Kidney epithelial cell (primary cell): ENCODE results near the gene ARMC10. TPM values are rescaled to one million over a fixed set of nuclear protein-coding genes. Genes with fewer than 3 reads are reported as not detected.

Source experiments
- DNase-seq: peaks from one replicate; pipeline ENCODE4 v3.0.0-alpha.2; 2010; ENCODE audit warnings: low read depth
- H3K27me3 ChIP-seq: 2 replicates; pipeline ENCODE4 v1.6.0; 2011; ENCODE audit warnings: low read length; ENCODE audit not compliant: control insufficient read depth, insufficient read depth
- H3K36me3 ChIP-seq: 2 replicates; pipeline ENCODE4 v1.5.1; 2011; ENCODE audit warnings: low read length; ENCODE audit not compliant: control insufficient read depth, insufficient read depth
- H3K4me3 ChIP-seq: 2 replicates; pipeline ENCODE4 v1.5.1; 2011; ENCODE audit warnings: low read depth, mild to moderate bottlenecking, control low read depth, low read length
- total RNA-seq: library from RNA; depleted of rRNA; stranded (reverse); fragments of >200 nt; gene quantifications from 2 replicates; pipeline ENCODE4 v1.2.3, GENCODE V29; 2015
- TF ChIP-seq, protein P1 (sequence below): IDR thresholded peaks from 2 replicates; pipeline ENCODE4 v1.5.1; 2011; ENCODE audit warnings: mild to moderate bottlenecking, moderate library complexity, low read length, control low read depth, inconsistent platforms; ENCODE audit not compliant: insufficient read depth, poor library complexity, severe bottlenecking

Gene ARMC10
- total RNA-seq, 1 donor from 2014 or later = 34.7 TPM

DNA sequence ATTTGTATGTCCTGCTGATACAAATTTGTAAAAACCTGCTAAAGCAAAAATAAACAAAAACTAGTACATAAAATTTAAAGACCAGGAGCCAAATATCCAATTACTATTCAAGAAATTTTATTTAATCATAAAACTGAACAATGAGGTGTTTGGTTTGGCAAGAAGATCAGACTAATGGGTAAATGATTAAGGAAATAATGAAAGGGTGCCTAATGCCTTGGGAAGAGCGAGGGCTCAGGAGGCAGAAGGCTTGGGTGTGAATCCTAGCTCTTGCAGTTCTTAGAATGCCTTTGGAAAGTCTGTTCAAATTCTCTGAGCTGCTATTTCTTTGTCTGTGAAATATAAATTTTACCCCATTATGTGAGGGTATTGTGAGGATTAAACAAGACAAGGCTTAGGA is 41.6 kb downstream of the ARMC10 start:
- Histone ChIP-seq H3K27me3 (no peaks in the 10 kb centered on the region), H3K4me3 (no peak overlapping the region), H3K36me3 (no peaks in the 10 kb centered on the region)
- DNase-seq = no peak
- TF ChIP-seq, protein P1, sequence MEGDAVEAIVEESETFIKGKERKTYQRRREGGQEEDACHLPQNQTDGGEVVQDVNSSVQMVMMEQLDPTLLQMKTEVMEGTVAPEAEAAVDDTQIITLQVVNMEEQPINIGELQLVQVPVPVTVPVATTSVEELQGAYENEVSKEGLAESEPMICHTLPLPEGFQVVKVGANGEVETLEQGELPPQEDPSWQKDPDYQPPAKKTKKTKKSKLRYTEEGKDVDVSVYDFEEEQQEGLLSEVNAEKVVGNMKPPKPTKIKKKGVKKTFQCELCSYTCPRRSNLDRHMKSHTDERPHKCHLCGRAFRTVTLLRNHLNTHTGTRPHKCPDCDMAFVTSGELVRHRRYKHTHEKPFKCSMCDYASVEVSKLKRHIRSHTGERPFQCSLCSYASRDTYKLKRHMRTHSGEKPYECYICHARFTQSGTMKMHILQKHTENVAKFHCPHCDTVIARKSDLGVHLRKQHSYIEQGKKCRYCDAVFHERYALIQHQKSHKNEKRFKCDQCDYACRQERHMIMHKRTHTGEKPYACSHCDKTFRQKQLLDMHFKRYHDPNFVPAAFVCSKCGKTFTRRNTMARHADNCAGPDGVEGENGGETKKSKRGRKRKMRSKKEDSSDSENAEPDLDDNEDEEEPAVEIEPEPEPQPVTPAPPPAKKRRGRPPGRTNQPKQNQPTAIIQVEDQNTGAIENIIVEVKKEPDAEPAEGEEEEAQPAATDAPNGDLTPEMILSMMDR = no peak

DNA sequence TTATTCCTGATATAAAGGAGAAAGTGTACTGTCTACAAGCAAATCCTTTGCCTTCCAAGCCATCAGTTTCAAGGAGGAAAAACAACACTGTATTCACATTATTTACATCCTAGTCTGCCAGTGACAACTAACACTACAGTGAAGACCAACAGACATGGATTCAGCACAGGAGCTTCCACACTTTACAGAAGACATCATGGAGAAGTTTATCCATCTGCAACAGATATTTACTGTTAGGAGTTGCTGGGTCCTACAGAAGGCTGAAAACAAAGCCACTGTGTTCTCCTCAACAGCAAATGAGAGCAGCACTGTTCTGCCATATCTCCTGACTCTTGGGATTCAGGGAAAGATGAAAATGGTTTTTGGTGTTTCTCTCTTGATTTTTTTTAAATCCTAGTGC is 42.1 kb downstream of the ARMC10 start:
- TF ChIP-seq, protein P1 = no peak
- no peaks in the 10 kb centered on the region for H3K27me3 ChIP-seq
- DNase-seq = no peak

DNA sequence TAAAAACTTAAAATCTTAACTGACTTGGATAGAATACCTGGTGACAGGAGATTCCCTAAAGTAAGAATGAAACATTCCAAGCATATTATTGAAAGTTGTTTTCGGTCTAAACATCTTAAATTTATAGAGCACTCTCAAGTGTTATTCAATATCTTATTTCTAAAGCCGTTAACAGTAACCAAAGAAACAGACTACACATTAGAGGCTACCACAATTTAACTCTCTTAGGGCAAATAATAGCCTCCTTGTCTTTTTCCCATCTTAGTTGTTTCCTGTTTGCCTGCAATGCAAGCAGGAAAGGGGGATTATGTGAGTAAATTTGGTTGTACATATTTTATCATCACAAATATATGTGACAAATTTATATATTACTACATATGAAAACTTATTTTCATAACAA is 42.5 kb downstream of the ARMC10 start:
- no peaks in the 10 kb centered on the region for H3K27me3 ChIP-seq
- TF ChIP-seq, protein P1 = no peak
- H3K4me3 ChIP-seq = no peak overlapping the region
- DNase-seq = no peak
- no peaks in the 10 kb centered on the region for H3K36me3 ChIP-seq

More for the DNA sequence above, 42.1 kb downstream of the ARMC10 start:
- Histone ChIP-seq H3K36me3 (no peaks in the 10 kb centered on the region), H3K4me3 (no peak overlapping the region)

DNA sequence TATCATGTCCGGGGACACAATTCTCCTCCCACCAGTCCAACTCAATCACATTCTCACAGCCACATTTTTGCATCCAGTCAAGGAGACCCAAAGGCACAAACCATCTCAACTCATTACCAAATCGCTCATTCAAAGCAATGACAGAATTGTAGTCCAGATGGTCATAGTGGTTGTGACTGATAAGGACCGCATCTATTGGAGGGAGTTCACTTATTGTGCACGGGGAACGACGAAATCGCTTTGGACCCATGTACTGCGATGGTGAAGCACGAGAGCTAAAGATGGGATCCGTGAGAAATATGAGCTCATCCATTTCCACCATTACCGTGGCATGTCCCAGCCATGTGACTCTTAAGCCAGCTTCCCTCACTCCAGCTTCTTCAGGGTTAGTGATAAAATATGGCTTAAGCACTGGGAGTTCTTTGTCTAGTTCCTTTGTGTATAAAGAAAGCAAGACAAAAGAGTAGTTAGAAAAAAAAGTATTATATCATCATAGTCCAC is 44.9 kb downstream of the ARMC10 start:
- Histone ChIP-seq H3K36me3 (no peaks in the 10 kb centered on the region), H3K4me3 (no peak overlapping the region), H3K27me3 (no peaks in the 10 kb centered on the region)
- TF ChIP-seq, protein P1 = no peak
- no peak for DNase-seq

DNA sequence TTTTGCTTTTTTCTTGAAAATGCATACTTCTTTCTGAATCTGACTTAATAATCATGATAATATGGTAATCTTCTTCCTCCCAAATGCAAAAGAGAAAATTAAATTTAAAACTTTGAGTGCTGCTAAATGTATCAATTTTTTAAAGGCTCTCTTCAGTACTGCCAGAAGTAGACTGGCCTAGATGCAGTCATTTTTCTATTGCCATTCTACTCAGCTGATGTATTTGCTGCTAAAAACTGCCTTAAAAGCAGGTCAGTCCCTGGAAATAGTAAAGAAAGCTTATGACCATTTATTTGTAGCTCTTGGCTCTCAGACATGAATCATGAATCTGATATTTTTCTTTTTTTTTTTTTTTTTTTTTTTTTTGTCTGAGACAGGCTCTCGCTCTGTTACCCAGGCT is 45.4 kb downstream of the ARMC10 start:
- TF ChIP-seq, protein P1 = no peak
- no peaks in the 10 kb centered on the region for H3K27me3 ChIP-seq
- no peak for DNase-seq
- no peak overlapping the region for H3K4me3 ChIP-seq
- no peaks in the 10 kb centered on the region for H3K36me3 ChIP-seq

DNA sequence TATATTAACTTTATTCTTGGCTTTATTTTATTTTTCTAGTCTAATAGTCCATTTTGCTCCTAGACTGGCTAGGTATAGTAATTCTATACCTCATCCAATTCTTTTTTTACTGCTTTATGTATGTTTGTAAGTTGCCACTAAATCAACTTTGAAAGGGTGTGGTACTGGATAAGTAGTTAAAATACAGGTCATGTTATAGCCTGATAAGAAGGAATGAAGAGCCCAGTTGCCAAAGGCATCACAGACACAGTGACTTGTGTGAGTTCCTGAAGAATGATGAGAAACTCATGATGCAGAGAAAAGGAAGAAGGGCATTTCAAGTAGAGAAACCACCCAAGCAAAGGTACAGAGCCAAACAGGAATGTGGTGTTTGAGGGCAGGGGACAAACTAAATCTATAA is 46.7 kb downstream of the ARMC10 start:
- H3K36me3 ChIP-seq = no peaks in the 10 kb centered on the region
- no peak overlapping the region for H3K4me3 ChIP-seq
- TF ChIP-seq, protein P1 = no peak
- no peak for DNase-seq
- no peaks in the 10 kb centered on the region for H3K27me3 ChIP-seq
